ENCODE data around the gene FBRSL1. TPM values are rescaled to one million over a fixed set of nuclear protein-coding genes. Genes with fewer than 3 reads are reported as not detected.
A peak's percentile ranks its signal among the peaks of the same experiment; 100 is the strongest.

FBRSL1 gene
- total RNA-seq, 1 experiment from 2014 or later, result 124 TPM

DNA sequence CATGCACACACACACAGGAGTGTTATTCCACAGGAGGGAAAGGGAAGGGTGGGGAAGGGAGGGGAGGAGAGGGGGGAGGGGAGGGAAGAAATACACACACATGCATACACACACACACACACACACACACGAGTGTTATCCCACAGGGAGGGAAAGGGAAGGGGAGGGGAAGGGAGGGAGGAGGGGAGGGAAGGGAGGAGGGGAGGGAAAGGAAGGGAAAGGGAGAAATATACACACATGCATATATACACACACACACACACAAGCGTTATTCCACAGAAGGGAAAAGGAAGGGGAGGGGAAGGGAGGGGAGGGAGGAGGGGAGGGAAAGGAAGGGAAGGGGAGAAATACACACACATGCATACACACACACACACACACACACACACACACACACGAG is 19.6 kb upstream of the FBRSL1 start:
- Histone ChIP-seq H3K79me2 (ENCODE audit: insufficient read depth, low read length) (no peaks in the 10 kb centered on the region), H3K9me2 (ENCODE audit: insufficient read depth) (no peaks in the 10 kb centered on the region), H2AFZ (ENCODE audit: low read depth, low read length, poor library complexity, severe bottlenecking) (no peak overlapping the region), H3K27ac (ENCODE audit: low read depth, low read length) (no peak overlapping the region), H3K36me3 (ENCODE audit: control insufficient read depth in 1 of 2, insufficient read depth in 2 of 2, low read length in 2 of 2) (no peaks in the 10 kb centered on the region), H3K9me3 (ENCODE audit: control insufficient read depth in 1 of 2, insufficient read depth in 1 of 2, low read depth in 1 of 2, low read length in 2 of 2) (peaks cover 0 to under 1% of the 10 kb centered on the region in 2 experiments; a peak in 1 of 4 replicates), H3K4me2 (ENCODE audit: low read length) (no peak overlapping the region), H3K4me3 (replicated peaks in 1 of 2; ENCODE audit: low read depth in 1 of 2, low read length in 2 of 2) (no peak overlapping the region), H3K9ac (ENCODE audit: low read length) (no peak overlapping the region), H3K27me3 (ENCODE audit: insufficient read depth, low read length) (no peaks in the 10 kb centered on the region), H4K20me1 (ENCODE audit: insufficient read depth) (no peaks in the 10 kb centered on the region), H3K4me1 (ENCODE audit: control insufficient read depth in 1 of 2, insufficient read depth in 2 of 2, low read length in 2 of 2) (peaks cover 0 to 5% of the 10 kb centered on the region in 2 experiments; a peak in 2 of 4 replicates)
- DNase-seq (ENCODE audit: low read depth, low spot score) (no peak), ATAC-seq (no peak)
- BruUV-seq (replicated peaks), result no TSS peak
- RAD21 ChIA-PET (ENCODE audit: low non-redundant PET in 1 of 2, low total read pairs in 2 of 2, uncharacterized antibody in 2 of 2, unreplicated experiment in 2 of 2), result no interaction called here
- intact Hi-C loops (cut with micrococcal nuclease), result no loop called here
- POLR2A ChIA-PET, result no interaction called here
- CTCF ChIA-PET, result no interaction called here
- TF ChIP-seq ATF3 (IDR thresholded peaks at IDR 0.05), result no peak
- TF ChIP-seq CBX3 (IDR thresholded peaks at IDR 0.05; ENCODE audit: low read depth), result no peak
- TF ChIP-seq SP1 (IDR thresholded peaks at IDR 0.05; ENCODE audit: low read depth), result no peak
- TF ChIP-seq SRF (IDR thresholded peaks at IDR 0.05; ENCODE audit: low read depth), result no peak

DNA sequence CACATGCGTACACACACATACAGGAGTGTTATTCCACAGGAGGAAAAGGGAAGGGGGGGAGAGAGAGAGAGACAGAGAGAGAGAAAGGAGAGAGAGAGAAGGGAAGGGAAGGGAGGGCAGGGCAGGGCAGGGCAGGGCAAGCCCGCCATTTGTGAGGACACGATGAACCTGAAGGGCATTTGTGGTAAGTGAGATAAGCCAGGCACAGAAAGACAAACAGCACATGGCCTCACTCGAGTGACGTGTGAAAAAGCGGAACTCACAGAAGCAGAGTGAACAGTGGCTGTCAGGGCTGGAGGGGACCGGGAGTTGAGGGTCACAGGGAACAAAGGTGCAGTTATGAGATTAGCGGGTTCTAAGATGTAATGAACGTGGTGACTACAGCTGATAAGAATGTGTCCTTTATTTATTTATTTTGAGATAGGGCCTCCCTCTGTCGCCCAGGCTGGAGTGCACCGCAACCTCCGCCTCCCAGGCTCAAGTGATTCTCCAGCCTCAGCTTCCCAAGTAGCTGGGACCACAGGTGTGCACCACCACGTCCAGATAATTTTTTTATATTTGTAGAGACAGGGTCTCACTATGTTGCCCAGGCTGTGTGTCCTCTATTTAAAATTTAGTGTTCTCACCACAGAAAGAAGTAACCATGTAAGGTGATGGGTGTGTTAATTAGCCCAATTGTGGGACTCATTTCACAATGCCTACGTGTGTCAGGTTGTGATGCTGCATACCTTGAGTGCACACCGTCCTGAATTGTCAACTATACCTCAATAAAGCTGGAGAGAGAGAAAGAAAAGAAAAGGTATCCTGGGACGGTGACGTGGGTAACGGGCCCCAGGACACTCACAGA is 18.7 kb upstream of the FBRSL1 start:
- Histone ChIP-seq H3K36me3 (ENCODE audit: control insufficient read depth in 1 of 2, insufficient read depth in 2 of 2, low read length in 2 of 2) (no peaks in the 10 kb centered on the region), H2AFZ (ENCODE audit: low read depth, low read length, poor library complexity, severe bottlenecking) (no peak overlapping the region), H3K4me3 (replicated peaks in 1 of 2; ENCODE audit: low read depth in 1 of 2, low read length in 2 of 2) (no peak overlapping the region), H3K4me2 (ENCODE audit: low read length) (no peak overlapping the region), H3K27ac (ENCODE audit: low read depth, low read length) (no peak overlapping the region), H3K4me1 (ENCODE audit: control insufficient read depth in 1 of 2, insufficient read depth in 2 of 2, low read length in 2 of 2) (peaks cover 0 to 9% of the 10 kb centered on the region in 2 experiments; a peak in 2 of 4 replicates), H3K9me3 (ENCODE audit: control insufficient read depth in 1 of 2, insufficient read depth in 1 of 2, low read depth in 1 of 2, low read length in 2 of 2) (peaks cover 0 to 5% of the 10 kb centered on the region in 2 experiments; a peak in 1 of 4 replicates), H3K9me2 (ENCODE audit: insufficient read depth) (no peaks in the 10 kb centered on the region), H3K27me3 (ENCODE audit: insufficient read depth, low read length) (no peaks in the 10 kb centered on the region), H4K20me1 (ENCODE audit: insufficient read depth) (no peaks in the 10 kb centered on the region), H3K79me2 (ENCODE audit: insufficient read depth, low read length) (no peaks in the 10 kb centered on the region), H3K9ac (ENCODE audit: low read length) (no peak overlapping the region)
- DNase-seq (ENCODE audit: low read depth, low spot score) (no peak), ATAC-seq (peak; percentile 22; the same call in 1 of the 2 replicates)
- intact Hi-C loops (cut with micrococcal nuclease), result no loop called here
- ChIA-PET POLR2A (no interaction called here), RAD21 (ENCODE audit: low non-redundant PET in 1 of 2, low total read pairs in 2 of 2, uncharacterized antibody in 2 of 2, unreplicated experiment in 2 of 2) (no interaction called here), CTCF (no interaction called here)
- BruUV-seq (replicated peaks), result no TSS peak
- TF ChIP-seq ATF3 (IDR thresholded peaks at IDR 0.05) (no peak), CTCF (IDR thresholded peaks at IDR 0.05 in 2 of 3, conservative IDR thresholded peaks at IDR 0.05 in 1 of 3; ENCODE audit: borderline replicate concordance in 1 of 3, insufficient read depth in 1 of 3, low read depth in 2 of 3, low read length in 2 of 3) (no peak), CBX3 (IDR thresholded peaks at IDR 0.05; ENCODE audit: low read depth) (no peak), ZFX (IDR thresholded peaks at IDR 0.05) (no peak), EZH2phosphoT487 (IDR thresholded peaks at IDR 0.05; ENCODE audit: borderline replicate concordance) (no peak), EZH2 (IDR thresholded peaks at IDR 0.05) (no peak), ELF1 (IDR thresholded peaks at IDR 0.05; ENCODE audit: borderline replicate concordance, low read depth) (no peak), JUND (IDR thresholded peaks at IDR 0.05) (no peak), SRF (IDR thresholded peaks at IDR 0.05; ENCODE audit: low read depth) (no peak), POLR2A (IDR thresholded peaks at IDR 0.05; ENCODE audit: borderline replicate concordance, extremely low read depth, insufficient read depth, insufficient read length) (no peak)
- TF ChIP-seq, protein P1, sequence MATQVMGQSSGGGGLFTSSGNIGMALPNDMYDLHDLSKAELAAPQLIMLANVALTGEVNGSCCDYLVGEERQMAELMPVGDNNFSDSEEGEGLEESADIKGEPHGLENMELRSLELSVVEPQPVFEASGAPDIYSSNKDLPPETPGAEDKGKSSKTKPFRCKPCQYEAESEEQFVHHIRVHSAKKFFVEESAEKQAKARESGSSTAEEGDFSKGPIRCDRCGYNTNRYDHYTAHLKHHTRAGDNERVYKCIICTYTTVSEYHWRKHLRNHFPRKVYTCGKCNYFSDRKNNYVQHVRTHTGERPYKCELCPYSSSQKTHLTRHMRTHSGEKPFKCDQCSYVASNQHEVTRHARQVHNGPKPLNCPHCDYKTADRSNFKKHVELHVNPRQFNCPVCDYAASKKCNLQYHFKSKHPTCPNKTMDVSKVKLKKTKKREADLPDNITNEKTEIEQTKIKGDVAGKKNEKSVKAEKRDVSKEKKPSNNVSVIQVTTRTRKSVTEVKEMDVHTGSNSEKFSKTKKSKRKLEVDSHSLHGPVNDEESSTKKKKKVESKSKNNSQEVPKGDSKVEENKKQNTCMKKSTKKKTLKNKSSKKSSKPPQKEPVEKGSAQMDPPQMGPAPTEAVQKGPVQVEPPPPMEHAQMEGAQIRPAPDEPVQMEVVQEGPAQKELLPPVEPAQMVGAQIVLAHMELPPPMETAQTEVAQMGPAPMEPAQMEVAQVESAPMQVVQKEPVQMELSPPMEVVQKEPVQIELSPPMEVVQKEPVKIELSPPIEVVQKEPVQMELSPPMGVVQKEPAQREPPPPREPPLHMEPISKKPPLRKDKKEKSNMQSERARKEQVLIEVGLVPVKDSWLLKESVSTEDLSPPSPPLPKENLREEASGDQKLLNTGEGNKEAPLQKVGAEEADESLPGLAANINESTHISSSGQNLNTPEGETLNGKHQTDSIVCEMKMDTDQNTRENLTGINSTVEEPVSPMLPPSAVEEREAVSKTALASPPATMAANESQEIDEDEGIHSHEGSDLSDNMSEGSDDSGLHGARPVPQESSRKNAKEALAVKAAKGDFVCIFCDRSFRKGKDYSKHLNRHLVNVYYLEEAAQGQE (IDR thresholded peaks at IDR 0.05; ENCODE audit: low read depth), result no peak
